PFSK-1 (cell line): ENCODE results near the gene SLC2A13.

Experiments
- FOXP2 ChIP-seq: optimal IDR thresholded peaks from 2 replicates; pipeline ENCODE3; 2011; ENCODE audit warnings: borderline replicate concordance, control low read depth, inconsistent platforms; ENCODE audit not compliant: insufficient read depth; ENCODE audit errors: extremely low read length, extremely low read depth
- POLR2AphosphoS5 ChIP-seq: IDR thresholded peaks from 2 replicates; pipeline ENCODE4 v1.6.1; 2012; ENCODE audit warnings: low read depth, mild to moderate bottlenecking, control low read depth, low read length, moderate library complexity
- SIN3A ChIP-seq: IDR thresholded peaks from 2 replicates; pipeline ENCODE4 v1.6.1; 2012; ENCODE audit warnings: mild to moderate bottlenecking, low read length, moderate library complexity, borderline replicate concordance; ENCODE audit not compliant: insufficient read depth
- TAF1 ChIP-seq: IDR thresholded peaks from 2 replicates; pipeline ENCODE4 v1.6.1; 2012; ENCODE audit warnings: low read length, control low read depth, borderline replicate concordance; ENCODE audit not compliant: insufficient read depth
- TF ChIP-seq, protein P1 (sequence below), 2 experiments: IDR thresholded peaks; 2 replicates each; pipeline versions ENCODE4 v1.6.1 to v1.8.0; 2011 to 2012; ENCODE audit warnings: low read depth in 2 of 2, low read length in 2 of 2, control low read depth in 1 of 2, inconsistent platforms in 1 of 2, mild to moderate bottlenecking in 1 of 2, moderate library complexity in 1 of 2; ENCODE audit not compliant: insufficient read depth in 1 of 2

The SLC2A13 gene

DNA sequence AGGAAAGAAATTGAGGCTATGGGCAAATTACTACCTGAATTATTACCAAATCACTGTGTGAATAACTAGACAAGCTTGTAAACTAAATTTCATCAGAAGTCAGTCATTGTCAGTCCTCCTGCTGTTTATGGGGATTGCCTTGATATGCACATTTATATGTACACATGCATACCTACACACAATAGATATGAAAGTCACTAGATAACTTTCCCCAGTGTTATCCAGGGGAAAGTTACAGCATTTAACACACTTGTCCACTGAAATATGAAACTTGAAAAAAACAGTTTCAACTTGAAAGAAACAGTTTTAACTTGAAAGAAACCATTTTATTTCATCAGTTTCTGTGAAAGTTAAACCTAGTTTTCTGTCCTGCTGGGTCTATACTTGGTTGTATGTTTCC is 199.6 kb downstream of the SLC2A13 start:
- TF ChIP-seq, protein P1, sequence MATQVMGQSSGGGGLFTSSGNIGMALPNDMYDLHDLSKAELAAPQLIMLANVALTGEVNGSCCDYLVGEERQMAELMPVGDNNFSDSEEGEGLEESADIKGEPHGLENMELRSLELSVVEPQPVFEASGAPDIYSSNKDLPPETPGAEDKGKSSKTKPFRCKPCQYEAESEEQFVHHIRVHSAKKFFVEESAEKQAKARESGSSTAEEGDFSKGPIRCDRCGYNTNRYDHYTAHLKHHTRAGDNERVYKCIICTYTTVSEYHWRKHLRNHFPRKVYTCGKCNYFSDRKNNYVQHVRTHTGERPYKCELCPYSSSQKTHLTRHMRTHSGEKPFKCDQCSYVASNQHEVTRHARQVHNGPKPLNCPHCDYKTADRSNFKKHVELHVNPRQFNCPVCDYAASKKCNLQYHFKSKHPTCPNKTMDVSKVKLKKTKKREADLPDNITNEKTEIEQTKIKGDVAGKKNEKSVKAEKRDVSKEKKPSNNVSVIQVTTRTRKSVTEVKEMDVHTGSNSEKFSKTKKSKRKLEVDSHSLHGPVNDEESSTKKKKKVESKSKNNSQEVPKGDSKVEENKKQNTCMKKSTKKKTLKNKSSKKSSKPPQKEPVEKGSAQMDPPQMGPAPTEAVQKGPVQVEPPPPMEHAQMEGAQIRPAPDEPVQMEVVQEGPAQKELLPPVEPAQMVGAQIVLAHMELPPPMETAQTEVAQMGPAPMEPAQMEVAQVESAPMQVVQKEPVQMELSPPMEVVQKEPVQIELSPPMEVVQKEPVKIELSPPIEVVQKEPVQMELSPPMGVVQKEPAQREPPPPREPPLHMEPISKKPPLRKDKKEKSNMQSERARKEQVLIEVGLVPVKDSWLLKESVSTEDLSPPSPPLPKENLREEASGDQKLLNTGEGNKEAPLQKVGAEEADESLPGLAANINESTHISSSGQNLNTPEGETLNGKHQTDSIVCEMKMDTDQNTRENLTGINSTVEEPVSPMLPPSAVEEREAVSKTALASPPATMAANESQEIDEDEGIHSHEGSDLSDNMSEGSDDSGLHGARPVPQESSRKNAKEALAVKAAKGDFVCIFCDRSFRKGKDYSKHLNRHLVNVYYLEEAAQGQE (IDR thresholded peaks at IDR 0.05; ENCODE audit: insufficient read depth in 1 of 2, low read depth in 2 of 2, low read length in 2 of 2): no peak
- TF ChIP-seq SIN3A (no peak), FOXP2 (no peak), POLR2AphosphoS5 (no peak), TAF1 (no peak)

GRCh38 chr12:39905152-39905551 is 200.7 kb downstream of the SLC2A13 start:
- TF ChIP-seq, protein P1 (IDR thresholded peaks at IDR 0.05; ENCODE audit: insufficient read depth in 1 of 2, low read depth in 2 of 2, low read length in 2 of 2): no peak
- TF ChIP-seq SIN3A (no peak), TAF1 (no peak), POLR2AphosphoS5 (no peak), FOXP2 (no peak)

DNA sequence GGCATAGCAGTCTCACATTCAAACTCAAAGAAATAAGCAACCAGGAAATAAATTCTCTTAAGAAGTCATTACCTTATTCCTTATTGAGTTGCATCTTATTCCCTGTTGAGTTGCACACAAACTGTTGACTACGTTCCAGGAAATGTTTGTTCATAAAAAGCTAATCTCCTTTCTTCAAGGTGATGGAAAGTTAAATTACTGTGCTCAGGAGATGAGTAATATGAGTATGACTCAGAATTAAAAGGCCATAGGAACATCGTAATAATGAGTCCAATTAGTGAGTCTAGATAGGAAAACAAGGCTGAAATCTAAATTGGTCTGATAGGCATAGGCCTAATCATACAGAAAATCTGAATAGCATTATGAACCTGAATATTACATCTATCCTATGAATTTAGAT is 203.1 kb downstream of the SLC2A13 start:
- TF ChIP-seq, protein P1 (IDR thresholded peaks at IDR 0.05; ENCODE audit: insufficient read depth in 1 of 2, low read depth in 2 of 2, low read length in 2 of 2): no peak
- TF ChIP-seq SIN3A (no peak), TAF1 (no peak), FOXP2 (no peak), POLR2AphosphoS5 (no peak)

GRCh38 chr12:39897315-39897714 is 208.6 kb downstream of the SLC2A13 start:
- TF ChIP-seq FOXP2 (no peak), SIN3A (no peak), TAF1 (no peak), POLR2AphosphoS5 (no peak)
- TF ChIP-seq, protein P1 (IDR thresholded peaks at IDR 0.05; ENCODE audit: insufficient read depth in 1 of 2, low read depth in 2 of 2, low read length in 2 of 2): no peak

GRCh38 chr12:39892146-39892545 is 213.7 kb downstream of the SLC2A13 start:
- TF ChIP-seq TAF1: no peak
- no peak for TF ChIP-seq FOXP2
- TF ChIP-seq POLR2AphosphoS5: no peak
